C4-2B (cell line): ENCODE data around the gene NKD1.

Source experiments
- H3K27ac ChIP-seq: fragments of 450-650 bp; 2 replicates; pipeline ENCODE4 v1.5.1; 2017
- CTCF ChIP-seq: fragments of 450-650 bp; conservative IDR thresholded peaks from 2 replicates; pipeline ENCODE4 v1.5.1; 2017; ENCODE audit warnings: mild to moderate bottlenecking
- ZFX ChIP-seq: fragments of 450-650 bp; IDR thresholded peaks from 2 replicates; pipeline ENCODE4 v1.6.1; 2017

Gene NKD1

GRCh38 chr16:50570354-50570753 lies 22.2 kb downstream of the NKD1 start:
- H3K27ac ChIP-seq, result no peak overlapping the region
- TF ChIP-seq CTCF (no peak), ZFX (no peak)

- TF ChIP-seq ZFX (no peak), CTCF (no peak)
- H3K27ac ChIP-seq, result no peak overlapping the region
Observed at GRCh38 chr16:50570808-50571598, 22.8 kb downstream of the NKD1 start.

GRCh38 chr16:50571786-50572185 lies 23.6 kb downstream of the NKD1 start:
- no peak overlapping the region for H3K27ac ChIP-seq
- TF ChIP-seq CTCF (no peak), ZFX (no peak)

- no peak overlapping the region for H3K27ac ChIP-seq
- no peak for TF ChIP-seq ZFX
- no peak for TF ChIP-seq CTCF
Observed at GRCh38 chr16:50572700-50573099, 24.5 kb downstream of the NKD1 start.

- no peak overlapping the region for H3K27ac ChIP-seq
- TF ChIP-seq CTCF (no peak), ZFX (no peak)
Observed at GRCh38 chr16:50573279-50573678, 25.1 kb downstream of the NKD1 start.

GRCh38 chr16:50573947-50574744 lies 25.9 kb downstream of the NKD1 start:
- no peak overlapping the region for H3K27ac ChIP-seq
- TF ChIP-seq ZFX (no peak), CTCF (no peak)

- TF ChIP-seq ZFX (no peak), CTCF (no peak)
- H3K27ac ChIP-seq, result no peak overlapping the region
Observed at GRCh38 chr16:50574745-50575136, 26.5 kb downstream of the NKD1 start.
